ENCODE measurements around the gene ZNF516. TPM values are rescaled to one million over a fixed set of nuclear protein-coding genes. Genes with fewer than 3 reads are reported as not detected.

Gene ZNF516
- total RNA-seq, 1 experiment from 2014 or later, result 22.5 TPM

DNA sequence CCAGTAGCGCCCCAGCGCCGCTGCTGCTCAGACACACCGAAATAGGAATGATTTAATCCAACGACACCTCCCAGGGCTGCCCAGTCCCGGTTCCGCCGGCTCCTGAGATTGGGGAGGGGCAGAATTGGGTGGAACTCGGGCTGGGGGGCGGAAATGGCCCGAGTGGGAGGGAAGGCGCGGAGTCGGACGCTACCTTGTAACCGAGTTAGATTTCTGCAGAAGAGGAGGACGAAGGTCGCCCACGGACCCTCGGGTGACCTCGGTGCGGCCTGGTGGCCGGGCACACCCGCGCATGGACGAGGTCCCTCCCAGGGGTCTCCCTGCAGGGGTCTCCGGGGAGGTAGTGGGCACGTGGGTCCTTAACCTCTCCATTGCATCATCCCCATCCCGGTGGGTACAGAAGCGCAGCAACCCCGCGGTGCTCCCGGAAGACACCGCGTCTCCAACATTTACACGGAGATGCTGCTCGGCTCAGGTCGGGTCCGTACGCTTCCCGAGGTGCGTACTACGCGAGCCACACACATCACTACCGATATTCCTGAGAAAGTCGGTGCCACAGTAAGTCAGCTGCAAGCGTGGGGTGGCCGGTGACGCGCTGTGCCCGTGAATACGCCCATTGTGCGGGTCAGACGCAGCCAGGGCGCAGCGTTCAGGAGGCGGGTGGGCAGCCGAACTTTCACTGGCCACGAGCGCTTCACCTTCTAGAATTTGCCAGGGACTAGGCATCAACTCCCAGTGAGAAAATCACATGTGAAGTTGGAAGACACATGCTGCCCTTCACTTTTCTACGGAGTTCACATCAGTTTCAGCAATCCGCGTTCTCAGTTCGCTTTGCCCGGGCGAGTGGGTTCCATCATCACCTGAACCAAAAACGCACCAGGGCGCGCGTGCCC is 3.0 kb downstream of the ZNF516 start:
- no peak for DNase-seq (ENCODE audit: extremely low read depth, low read depth)

DNA sequence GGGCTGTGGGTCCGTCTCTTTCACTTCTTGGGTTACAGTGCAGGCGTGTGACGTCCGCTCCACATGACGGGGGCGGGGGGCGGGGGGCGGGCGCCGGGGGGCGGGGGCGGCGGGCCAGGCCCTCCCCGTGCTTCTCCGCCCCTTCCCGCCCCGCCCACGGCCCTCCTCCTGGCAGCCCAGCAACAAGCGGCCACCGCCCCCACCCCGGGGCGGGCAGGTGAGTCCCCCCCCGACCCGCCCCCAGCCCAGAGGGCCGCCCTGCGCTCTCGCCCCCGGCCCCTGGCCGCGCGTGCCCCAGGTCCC is 3.6 kb downstream of the ZNF516 start:
- DNase-seq (ENCODE audit: extremely low read depth, low read depth), result no peak

DNA sequence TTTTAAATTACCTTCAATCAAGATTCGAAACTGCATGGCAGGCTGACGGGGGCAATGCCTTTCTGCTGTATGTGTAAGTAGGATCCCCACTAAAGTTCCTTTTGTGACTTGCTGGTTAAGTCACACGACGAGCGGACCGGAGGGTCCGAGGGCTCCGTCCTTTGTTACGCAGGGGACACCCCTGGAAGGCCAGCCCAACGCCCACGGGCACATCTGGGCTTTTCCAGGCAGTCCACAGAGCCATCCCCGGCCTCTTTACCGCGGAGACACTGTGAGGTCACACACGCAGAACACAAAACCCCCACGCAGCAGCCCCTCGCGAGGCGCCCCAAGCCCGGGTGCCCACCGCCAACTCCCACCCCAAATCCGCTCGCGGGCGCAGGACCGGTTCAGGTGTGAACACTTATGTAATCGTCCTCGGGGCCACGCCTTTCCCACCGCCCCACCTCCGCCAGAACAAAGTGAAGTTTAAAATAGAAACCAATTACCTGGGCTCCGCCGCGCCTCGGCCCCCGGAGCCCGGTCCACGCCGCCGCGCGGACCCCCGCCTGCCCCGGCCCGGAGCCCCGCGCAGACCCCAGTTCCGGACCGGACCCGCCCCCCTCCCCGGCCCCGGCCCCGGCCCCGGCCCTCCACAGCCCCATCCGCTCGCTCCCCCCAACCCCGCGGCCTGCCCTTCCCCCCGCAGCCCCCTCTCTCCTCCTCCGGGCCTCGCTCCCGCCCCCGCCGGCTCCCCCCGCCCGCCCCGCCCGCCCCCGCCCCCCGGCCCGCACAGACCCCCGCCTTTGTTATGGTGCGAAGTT is 4.2 kb downstream of the ZNF516 start:
- no peak for DNase-seq (ENCODE audit: extremely low read depth, low read depth)

DNA sequence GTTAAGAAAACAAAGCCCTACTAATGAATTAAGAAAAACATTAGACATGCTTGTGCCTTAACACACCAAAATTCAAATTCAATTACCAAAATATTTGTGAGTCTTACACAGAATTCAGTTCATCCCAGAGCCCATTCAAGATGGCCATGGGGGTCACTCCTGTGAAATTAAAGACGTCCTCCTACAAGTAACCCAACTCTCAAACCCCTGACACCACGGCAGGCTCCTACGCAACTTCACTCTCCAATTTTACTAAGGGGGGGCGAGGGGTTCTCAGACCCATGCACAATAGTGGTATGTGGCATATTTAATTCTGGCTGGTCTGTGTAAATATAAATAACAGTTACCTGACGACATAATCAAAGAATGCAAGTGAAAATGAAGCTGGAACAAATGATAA is 5.0 kb downstream of the ZNF516 start:
- no peak for DNase-seq (ENCODE audit: extremely low read depth, low read depth)

DNA sequence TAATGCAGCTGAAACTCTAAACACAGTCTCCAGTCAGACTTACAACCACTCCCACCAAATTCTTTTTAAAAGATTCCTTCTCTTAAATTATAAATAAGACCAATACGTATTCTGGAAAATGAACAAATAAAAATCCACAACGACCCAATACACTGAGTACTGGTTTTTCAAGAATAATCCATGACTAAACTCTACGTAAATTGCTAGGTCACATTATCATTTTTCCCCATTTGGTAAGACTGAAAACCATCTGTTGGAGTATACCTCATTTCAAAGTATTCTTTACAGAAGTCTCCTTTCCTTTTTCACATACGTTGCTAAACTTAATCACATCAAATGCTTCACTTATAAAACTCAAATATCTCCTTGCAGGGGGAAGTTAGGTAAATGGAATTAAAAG is 6.0 kb downstream of the ZNF516 start:
- DNase-seq (ENCODE audit: extremely low read depth, low read depth), result no peak

DNA sequence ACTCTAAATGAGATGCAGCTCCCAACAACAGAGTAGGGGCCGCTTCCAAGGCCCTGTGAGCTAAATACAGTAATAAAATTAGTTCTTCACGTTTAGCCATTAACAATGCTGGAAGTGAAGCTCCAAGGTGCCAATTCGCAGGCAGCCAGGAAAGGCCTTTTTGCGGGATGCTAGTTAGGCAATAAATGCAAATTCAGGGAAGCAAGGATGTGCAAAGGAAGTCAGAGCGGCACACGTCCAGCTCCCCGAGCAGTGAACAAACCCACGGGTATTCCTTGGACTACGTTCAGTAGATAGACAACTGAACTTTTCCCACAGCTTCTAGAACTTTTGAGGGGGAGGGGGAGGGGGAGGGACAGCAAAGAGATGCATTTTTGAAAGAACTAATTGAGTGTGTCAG is 6.9 kb downstream of the ZNF516 start:
- DNase-seq (ENCODE audit: extremely low read depth, low read depth), result no peak

DNA sequence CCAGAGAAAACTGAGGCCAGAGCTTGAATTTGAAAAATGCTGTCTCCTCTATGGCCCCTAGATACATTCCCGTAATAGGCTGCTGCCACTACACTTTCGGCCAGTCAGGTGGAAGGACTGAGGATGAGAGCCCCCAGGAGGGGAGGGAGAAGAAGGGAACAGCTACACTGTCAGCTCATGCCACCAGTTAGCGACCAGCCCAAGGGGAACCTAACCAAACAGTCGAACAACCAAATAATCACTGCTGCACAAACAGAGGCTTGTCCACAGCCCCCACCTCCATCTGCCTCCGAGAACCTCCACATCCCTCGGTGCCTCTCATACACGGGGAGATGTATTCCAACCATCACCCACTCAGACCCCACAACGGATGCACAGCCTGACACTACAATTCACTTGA is 7.3 kb downstream of the ZNF516 start:
- DNase-seq (ENCODE audit: extremely low read depth, low read depth), result no peak

DNA sequence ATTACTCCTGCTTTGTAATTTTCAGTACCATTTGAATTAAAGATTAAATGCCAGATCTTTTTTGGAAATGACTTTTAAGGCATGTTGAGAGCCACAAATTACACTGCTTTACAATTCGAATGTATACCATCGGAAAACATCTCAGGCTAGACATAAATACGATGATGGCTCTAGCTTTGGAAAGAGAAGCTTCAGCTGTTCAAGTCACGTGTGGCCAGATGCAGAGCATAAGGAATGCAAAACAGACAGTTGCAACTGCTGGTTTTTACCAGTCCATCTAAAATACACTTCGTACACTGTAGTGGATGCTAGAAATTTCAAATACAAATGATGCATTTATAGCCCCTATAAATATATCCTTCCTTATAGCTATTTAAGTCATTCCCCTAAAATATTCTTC is 8.0 kb downstream of the ZNF516 start:
- no peak for DNase-seq (ENCODE audit: extremely low read depth, low read depth)

DNA sequence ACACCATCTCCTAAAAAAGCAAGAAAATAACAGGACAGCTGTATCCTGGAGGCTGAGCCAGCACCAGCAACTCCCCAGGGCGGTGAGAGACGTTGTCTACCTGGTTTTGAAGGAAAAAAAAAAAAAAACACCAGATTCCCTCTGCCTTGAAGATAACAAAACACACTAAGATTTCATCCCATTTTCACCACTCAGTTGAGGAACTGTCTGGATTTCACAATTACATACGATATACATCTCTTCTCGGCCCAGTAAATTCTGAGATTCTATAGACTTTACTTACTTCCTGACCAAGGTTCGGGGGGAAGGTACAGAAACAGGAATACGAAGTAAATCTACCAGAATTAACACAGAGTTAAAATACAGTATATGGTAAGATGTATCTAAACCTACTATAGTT is 8.5 kb downstream of the ZNF516 start:
- DNase-seq (ENCODE audit: extremely low read depth, low read depth), result no peak

DNA sequence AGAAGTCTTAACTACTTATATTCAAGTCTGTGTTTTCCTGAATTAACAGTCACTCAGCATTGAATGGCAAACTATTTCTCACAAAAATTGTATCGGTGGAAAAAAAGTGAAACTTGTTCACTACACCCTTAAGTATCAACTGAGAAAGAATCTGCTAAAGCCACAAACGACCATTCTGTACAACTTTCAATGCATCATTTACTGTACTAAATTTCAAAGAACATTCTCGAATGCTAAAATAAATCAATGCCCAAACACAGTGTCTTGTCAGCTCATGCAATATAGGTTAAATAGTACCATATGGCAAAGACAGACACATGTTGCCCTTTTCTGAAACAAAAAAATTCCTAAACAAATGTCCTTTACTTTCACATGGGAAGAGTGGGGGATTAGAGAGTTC is 9.0 kb downstream of the ZNF516 start:
- DNase-seq (ENCODE audit: extremely low read depth, low read depth), result no peak

DNA sequence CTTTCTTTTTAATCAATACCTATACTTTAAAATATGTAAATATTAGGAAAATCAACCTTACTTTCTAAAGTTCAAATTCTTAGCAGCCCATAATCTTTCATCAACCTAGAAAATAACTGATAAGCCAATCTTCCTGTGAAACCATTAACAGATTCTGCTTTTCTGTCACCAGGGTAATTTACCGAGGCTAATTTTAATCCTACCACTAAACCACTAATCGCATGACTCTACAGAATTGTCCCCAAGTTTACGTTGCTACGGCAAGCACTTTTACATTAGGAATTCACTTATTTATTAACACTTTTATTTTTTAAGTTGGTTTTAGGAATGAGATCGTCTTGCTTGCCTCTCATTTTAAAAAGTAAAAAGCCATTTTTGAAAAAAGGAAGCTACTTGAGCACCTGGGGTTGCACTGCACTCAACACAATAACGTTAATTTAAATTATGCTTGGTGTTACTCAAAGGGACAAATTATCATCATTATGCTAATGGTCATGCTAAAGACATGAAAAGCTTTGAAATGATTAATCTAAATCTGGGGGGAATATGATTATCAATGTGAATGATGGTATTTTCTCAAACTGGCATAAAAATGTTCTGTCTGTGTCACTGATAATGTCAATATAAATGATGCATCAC is 10.2 kb downstream of the ZNF516 start:
- DNase-seq (ENCODE audit: extremely low read depth, low read depth), result no peak

DNA sequence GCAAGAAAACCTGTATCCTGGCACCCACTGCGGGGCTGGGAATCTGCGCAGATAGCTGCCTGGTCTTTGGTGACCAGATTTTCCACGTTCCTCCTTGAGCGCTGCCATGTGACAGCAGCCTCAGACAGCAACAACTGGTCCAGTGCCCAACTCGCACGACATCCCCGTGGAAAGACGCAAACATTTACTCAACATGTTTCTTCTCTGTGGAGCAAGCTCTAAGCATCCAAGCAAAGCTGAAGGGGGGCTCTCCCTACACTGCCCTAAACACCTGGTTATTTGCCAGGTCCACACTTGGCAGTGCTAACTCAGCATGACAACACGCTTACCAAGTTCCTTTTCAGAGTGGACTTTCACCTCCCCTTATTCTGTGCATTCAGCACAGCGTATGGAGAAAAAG is 11.3 kb downstream of the ZNF516 start:
- DNase-seq (ENCODE audit: extremely low read depth, low read depth), result no peak

DNA sequence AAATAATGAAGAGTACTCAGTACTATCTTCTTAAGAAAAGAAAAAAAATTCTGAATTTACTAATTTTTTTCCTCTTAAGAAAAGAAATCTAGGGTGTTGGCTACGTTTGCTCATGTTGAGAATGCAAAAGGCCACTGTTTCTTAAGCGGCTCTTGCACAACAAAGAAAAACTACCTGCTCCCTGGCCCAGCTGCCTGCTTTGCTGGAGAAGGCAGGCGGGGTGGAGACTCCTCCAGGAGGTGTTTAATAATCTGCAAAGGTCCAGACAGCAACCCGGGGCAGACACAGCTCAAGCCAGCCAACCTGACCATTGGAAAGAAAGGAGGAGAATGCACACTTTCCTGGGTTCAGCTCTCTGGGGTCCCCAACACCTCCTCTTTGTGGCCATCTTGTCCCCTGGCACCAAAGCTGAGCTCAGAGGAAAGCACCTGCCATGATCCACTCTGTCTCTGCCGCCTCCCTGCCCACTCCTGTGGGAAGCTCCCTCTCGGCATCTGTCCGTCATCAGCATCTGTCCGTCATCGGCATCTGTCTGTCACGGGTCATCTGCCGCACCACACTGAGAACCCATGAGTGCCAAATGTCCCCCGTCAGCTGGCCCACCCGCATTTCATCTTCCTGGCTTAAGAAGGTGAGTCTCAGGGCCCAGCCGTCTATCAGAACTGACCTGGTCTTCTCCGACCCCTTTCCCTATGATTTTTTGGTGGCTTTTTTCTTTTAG is 11.9 kb downstream of the ZNF516 start:
- DNase-seq (ENCODE audit: extremely low read depth, low read depth), result no peak

DNA sequence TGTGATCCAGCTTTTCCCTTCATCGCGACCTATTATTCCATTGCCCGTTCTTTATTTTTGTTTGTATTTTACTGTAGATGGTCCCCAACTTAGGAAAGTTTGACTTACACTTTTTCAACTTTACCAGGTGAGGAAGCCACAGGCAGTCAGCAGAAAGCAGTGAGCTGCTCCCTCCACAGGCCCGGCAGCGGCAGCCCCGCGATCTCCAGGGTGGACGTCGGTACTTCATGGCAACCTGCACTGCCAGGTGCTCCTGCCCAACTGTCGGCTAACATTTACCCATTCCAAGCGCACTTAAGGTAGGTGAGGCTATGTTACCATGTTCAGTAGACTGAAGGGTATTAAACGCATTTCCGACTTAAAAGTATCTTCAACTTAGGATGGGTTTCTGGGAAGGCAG is 12.8 kb downstream of the ZNF516 start:
- no peak for DNase-seq (ENCODE audit: extremely low read depth, low read depth)

DNA sequence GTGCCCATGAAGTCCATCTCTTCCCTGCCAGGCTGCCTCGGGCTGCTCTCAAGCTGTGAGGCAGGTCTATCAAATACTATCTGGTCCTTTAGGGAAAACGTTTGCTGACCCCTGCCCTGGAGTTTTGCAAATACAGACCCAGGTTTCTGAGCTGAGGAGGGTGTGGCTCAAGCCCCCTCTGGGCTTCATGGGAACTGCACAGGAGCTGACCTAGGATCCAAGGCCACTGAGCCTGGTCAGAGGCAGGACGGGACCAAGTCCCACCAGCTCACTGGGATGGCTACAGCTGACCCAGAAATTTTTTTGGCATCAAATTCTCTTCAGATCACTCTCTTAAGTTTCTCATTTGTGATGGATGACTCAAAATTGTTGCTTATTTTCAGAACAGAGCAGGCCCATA is 14.1 kb downstream of the ZNF516 start:
- DNase-seq (ENCODE audit: extremely low read depth, low read depth), result no peak

DNA sequence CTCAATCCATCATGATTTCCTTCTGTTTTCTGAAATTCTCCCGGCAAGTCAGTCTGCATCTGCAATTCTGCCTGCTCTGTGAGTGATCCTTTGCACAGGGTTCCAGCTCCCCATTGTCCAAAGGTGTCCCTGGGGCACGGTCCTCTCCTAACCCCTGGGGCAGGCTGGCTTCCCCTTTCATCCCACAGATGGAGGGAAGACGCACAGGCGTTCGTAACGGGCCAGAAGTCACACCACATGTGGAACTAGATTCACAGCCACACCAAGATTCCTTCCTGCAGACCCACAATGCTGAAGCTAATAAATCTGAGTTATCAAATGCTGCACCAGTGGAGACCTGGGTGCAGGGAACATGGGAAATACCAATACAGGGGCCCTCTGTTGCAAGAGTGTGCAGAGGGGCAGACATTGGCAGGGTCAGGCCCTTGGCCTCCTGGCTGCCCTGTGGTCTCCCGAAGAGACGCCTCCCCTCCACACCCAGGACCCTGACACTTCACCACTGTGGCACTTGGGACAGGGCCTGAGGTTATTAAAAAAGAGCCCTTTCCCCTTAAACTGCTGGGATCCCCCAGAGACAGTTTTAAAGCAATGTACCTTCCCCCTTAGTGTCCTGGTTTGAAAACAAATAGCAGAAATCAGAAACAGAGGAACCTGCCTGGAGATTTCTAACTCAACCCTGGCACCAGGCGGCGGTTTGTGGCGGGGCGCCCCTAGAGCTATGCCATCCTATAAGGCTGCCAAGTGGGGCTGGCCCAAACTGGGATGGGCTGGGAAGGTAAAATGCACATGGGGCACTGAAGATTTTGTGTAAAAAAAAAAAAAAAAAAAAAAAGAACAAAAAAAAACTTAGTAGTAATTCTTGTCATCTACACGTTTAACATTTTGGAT is 15.4 kb downstream of the ZNF516 start:
- DNase-seq (ENCODE audit: extremely low read depth, low read depth), result no peak

DNA sequence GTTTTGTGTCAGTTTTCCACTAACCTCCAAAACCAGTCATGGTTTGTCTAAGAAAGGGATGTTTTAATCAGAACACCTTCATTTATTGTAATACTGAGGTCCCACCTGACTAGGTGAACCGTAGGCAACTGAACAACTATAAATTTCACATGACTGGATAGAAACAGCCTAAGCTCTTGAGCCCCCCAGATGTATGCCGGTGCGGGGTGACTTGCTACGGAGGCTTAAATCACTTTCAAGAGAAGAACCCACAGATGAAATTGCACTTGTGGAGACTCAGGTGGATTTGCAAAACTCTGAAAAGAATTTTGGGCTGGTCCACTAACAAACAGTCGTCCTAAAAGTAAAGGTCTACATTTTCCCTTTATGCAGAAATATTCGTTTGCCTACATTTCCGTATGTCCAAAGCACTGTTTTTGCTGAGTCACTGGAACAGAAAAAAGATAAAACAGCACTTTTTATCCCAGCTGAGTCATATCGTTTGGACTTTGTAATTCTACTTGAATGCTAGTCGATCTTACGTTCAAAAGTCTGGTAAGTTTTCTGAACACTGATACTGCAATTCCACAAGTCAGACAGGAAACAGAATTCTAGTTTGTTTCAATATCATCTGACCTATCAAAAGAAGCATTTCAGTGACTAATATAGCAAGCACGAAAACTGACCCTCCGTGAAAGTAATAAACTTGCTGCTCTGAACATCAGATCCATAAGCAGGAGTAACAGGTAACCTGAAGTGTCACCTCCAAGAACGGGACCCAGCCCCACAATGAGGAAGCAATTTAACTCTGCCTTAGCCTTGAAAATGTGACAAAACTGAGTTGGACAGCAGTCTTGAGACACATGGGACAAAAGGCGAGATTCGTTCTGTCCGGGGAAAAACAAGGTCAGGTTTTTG is 18.1 kb downstream of the ZNF516 start:
- DNase-seq (ENCODE audit: extremely low read depth, low read depth), result peak; percentile 44

DNA sequence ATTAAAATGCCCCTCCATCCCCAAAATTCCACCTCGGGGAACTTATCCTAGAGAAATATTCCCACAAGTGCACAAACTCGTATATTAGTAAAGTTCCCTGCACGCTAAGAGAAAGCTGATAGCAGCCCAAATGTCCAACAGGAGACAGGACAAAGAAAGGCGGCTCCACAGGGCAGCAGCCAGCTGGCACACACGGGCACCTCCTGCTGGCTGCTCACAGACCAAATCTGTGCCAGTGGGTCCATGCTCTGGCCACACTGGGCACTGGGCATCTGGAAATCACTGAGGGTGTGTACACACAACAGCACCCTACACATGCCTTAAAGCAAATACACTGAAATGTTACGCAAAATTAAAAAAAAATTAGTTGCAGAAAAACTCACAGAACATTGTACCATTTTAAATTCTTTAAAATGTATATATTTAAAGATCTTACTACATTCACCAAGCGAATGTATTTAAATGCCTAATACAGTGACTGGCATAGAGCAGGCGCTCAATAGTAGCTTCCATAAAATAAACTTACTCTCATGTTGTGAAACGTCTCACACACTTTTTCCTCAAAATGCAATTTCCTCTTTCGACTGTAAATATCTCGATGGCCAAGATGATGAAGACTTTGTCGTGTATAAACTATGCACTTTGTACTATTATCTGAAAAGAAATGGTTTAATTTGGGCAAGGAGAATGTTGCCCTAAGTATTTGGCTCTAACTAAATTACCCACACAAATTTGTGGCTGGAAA is 19.4 kb downstream of the ZNF516 start:
- no peak for DNase-seq (ENCODE audit: extremely low read depth, low read depth)

All from NCI-H460 (cell line).